ENCODE measurements around the gene CST7. TPM values are rescaled to one million over a fixed set of nuclear protein-coding genes. Genes with fewer than 3 reads are reported as not detected.

Gene CST7
- polyA plus RNA-seq, 2 of the 4 experiments (the other 2 are of a cell fraction): not detected

DNA sequence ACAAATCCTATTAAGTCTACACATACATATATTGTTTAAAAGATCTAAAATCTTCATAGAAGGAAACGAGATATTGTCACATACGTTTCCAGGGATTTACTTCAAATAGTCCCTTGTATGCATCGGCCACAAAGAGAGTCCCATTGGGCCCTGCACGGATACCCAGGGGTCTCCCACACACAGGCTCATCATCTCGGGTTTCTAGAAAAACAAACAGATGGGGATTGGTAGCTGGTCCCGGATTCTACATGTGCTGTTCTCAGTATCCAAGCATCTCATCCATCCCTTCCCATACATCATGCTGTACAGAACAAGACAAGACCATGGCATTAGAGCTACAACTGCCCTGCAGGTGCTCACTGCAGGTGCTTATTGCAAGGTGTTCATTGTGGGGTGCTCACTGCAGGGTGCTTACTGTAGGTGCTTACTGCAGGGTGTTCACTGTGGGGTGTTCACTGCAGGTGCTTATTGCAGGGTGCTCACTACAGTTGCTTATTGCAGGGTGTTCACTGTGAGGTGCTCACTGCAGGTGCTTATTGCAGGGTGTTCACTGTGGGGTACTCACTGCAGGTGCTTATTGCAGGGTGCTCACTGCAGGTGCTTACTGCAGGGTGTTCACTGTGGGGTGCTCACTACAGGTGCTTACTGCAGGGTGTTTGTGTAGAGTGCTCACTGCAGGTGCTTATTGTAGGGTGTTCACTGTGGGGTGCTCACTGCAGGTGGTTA is 22.5 kb downstream of the CST7 start:
- 90% methylated on average over 6 of the region's 6 CpGs for WGBS (ENCODE audit: missing lambda C conversion rate)
- no peak for DNase-seq (ENCODE audit: low read depth in 1 of 2, low spot score in 1 of 2)
- H3K4me2 ChIP-seq: no peak overlapping the region
- H3K9me3 ChIP-seq: peaks cover 9% of the 10 kb centered on the region; the same call in 2 of the 3 replicates
- ATAC-seq: no peak
- TF ChIP-seq HOXA7 (CRISPR knock-in tag; IDR thresholded peaks at IDR 0.05): no peak
- peak; percentile 66; the same call in 1 of the 2 replicates for TF ChIP-seq KDM1A (IDR thresholded peaks at IDR 0.05; ENCODE audit: low read depth)
- no peak overlapping the region for H3K27ac ChIP-seq
- POLR2A ChIA-PET: no interaction called here
- no peak for FAIRE-seq
- no peaks in the 10 kb centered on the region for H3K4me1 ChIP-seq
- CTCF ChIA-PET: no interaction called here
- no peak overlapping the region for H3K4me3 ChIP-seq

DNA sequence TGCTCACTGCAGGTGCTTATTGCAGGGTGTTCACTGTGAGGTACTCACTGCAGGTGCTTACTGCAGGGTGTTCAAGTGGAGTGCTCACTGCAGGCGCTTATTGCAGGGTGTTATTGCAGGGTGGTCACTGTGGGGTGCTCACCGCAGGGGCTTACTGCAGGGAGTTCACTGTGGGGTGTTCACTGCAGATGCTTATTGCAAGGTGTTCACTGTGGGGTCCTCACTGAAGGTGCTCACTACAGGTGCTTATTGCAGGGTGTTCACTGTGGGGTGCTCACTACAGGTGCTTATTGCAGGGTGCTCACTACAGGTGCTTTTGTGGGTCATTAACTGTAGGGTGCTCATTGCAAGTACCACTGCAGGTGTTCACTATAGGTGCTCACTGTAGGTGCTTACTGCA is 23.3 kb downstream of the CST7 start:
- no peak overlapping the region for H3K27ac ChIP-seq
- ChIA-PET CTCF (interaction anchor here (1.5 kb wide), 1 partner anchor 8 kb away, joined by 3 read pairs; no protein-coding TSS in a partner anchor), POLR2A (no interaction called here)
- H3K4me3 ChIP-seq: no peak overlapping the region
- DNase-seq (ENCODE audit: low read depth in 1 of 2, low spot score in 1 of 2) (no peak), ATAC-seq (no peak), FAIRE-seq (no peak)
- no peaks in the 10 kb centered on the region for H3K4me1 ChIP-seq
- H3K9me3 ChIP-seq: peaks cover 14% of the 10 kb centered on the region; the same call in 2 of the 3 replicates
- TF ChIP-seq ESRRA (IDR thresholded peaks at IDR 0.05; ENCODE audit: borderline replicate concordance, low read length) (no peak), NR3C1 (IDR thresholded peaks at IDR 0.05) (no peak), ZFP36 (IDR thresholded peaks at IDR 0.05; ENCODE audit: borderline replicate concordance, partially characterized antibody) (no peak), ZSCAN20 (CRISPR knock-in tag; IDR thresholded peaks at IDR 0.05) (no peak), SMC3 (IDR thresholded peaks at IDR 0.05) (no peak), EP300 (IDR thresholded peaks at IDR 0.05) (no peak), CHD4 (IDR thresholded peaks at IDR 0.05; ENCODE audit: borderline replicate concordance) (no peak), HEYL (CRISPR knock-in tag; IDR thresholded peaks at IDR 0.05) (no peak), CBX8 (IDR thresholded peaks at IDR 0.05) (no peak), RAD21 (conservative IDR thresholded peaks at IDR 0.05 in 1 of 2, IDR thresholded peaks at IDR 0.05 in 1 of 2) (no peak), PHF8 (IDR thresholded peaks at IDR 0.05; ENCODE audit: borderline replicate concordance, low read depth) (no peak), JUNB (IDR thresholded peaks at IDR 0.05) (no peak), KDM1A (IDR thresholded peaks at IDR 0.05; ENCODE audit: low read depth) (no peak), EHF (CRISPR knock-in tag; IDR thresholded peaks at IDR 0.05) (no peak), CBX2 (IDR thresholded peaks at IDR 0.05; ENCODE audit: borderline replicate concordance, low read depth) (no peak)
- TF ChIP-seq, protein P1, sequence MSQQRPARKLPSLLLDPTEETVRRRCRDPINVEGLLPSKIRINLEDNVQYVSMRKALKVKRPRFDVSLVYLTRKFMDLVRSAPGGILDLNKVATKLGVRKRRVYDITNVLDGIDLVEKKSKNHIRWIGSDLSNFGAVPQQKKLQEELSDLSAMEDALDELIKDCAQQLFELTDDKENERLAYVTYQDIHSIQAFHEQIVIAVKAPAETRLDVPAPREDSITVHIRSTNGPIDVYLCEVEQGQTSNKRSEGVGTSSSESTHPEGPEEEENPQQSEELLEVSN (IDR thresholded peaks at IDR 0.05; ENCODE audit: borderline replicate concordance, low read depth): no peak
- TF ChIP-seq, protein P2, sequence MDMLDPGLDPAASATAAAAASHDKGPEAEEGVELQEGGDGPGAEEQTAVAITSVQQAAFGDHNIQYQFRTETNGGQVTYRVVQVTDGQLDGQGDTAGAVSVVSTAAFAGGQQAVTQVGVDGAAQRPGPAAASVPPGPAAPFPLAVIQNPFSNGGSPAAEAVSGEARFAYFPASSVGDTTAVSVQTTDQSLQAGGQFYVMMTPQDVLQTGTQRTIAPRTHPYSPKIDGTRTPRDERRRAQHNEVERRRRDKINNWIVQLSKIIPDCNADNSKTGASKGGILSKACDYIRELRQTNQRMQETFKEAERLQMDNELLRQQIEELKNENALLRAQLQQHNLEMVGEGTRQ (IDR thresholded peaks at IDR 0.05): no peak
- TF ChIP-seq, protein P3, sequence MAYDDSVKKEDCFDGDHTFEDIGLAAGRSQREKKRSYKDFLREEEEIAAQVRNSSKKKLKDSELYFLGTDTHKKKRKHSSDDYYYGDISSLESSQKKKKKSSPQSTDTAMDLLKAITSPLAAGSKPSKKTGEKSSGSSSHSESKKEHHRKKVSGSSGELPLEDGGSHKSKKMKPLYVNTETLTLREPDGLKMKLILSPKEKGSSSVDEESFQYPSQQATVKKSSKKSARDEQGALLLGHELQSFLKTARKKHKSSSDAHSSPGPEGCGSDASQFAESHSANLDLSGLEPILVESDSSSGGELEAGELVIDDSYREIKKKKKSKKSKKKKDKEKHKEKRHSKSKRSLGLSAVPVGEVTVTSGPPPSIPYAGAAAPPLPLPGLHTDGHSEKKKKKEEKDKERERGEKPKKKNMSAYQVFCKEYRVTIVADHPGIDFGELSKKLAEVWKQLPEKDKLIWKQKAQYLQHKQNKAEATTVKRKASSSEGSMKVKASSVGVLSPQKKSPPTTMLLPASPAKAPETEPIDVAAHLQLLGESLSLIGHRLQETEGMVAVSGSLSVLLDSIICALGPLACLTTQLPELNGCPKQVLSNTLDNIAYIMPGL (CRISPR knock-in tag; IDR thresholded peaks at IDR 0.05; ENCODE audit: borderline replicate concordance): no peak
- TF ChIP-seq, protein P4, sequence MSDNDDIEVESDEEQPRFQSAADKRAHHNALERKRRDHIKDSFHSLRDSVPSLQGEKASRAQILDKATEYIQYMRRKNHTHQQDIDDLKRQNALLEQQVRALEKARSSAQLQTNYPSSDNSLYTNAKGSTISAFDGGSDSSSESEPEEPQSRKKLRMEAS (IDR thresholded peaks at IDR 0.05): no peak
- TF ChIP-seq, protein P5, sequence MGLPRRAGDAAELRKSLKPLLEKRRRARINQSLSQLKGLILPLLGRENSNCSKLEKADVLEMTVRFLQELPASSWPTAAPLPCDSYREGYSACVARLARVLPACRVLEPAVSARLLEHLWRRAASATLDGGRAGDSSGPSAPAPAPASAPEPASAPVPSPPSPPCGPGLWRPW (IDR thresholded peaks at IDR 0.05): no peak
- WGBS (ENCODE audit: missing lambda C conversion rate): 95% methylated on average over 2 of the region's 2 CpGs
- no peak overlapping the region for H3K4me2 ChIP-seq
